H54 (cell line): Measurements from ENCODE around the gene COX10.
"Not testable (repeated sequence)": the region's sequence is repeated elsewhere in the genome, so short reads cannot be mapped to it uniquely, and the experiment has no call there.

ENCODE experiments used
- DNase-seq: peaks from one replicate; pipeline ENCODE4 v3.0.0; 2011; ENCODE audit warnings: low spot score, mixed read lengths; ENCODE audit not compliant: insufficient read length
- FAIRE-seq: peaks from 3 replicates; lab custom pipeline; 2011; peaks lifted over from hg19 to GRCh38; lab: Jason Lieb, UNC
- POLR2A ChIP-seq: IDR thresholded peaks from 2 replicates; pipeline ENCODE4 v1.6.1; 2011; ENCODE audit warnings: low read depth, mild to moderate bottlenecking, low read length

The COX10 gene

DNA sequence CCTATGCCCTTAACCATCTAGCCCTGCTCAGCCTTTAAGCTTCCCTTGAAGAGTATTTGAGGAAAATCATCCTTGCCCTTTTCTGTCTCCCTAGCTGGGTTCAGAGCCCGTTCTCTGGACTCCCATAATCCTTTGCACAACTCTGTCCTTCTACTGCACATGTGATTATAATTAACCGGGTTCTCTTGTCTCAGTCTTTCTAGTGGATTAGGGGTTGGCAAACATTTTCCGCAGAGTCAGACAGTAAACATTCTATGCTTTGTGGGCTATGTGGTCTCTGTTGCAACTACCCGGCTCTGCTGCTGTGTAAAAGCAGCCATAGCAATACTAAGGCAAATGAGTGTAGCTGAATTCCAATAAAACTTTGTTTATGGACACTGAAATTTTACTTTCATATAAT is 87.4 kb downstream of the COX10 start:
- FAIRE-seq, result peak; percentile 11
- DNase-seq, result no peak
- TF ChIP-seq POLR2A, result no peak

GRCh38 chr17:14157822-14158221 is 88.5 kb downstream of the COX10 start:
- DNase-seq (no peak), FAIRE-seq (no peak)
- no peak for TF ChIP-seq POLR2A

DNA sequence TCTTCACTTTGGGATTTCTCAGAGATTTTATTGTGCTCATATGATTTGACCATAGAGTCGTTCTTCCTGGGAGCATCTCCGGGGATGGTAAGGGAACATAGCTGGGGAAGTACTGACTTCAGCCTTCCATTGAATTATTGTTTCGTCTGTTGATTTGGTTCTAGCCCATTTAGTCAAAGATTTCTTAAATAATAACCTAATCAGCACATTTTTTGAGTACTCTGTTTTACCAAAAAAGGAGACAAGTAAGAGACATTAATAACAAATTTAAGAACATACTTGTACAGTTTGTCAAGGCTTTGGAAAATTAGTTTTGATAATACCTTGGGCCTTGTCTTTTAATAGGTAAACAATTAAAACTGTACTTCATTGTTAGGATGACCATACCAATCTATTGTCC is 89.4 kb downstream of the COX10 start:
- FAIRE-seq, result no peak
- no peak for TF ChIP-seq POLR2A
- no peak for DNase-seq

- TF ChIP-seq POLR2A, result no peak
- DNase-seq (no peak), FAIRE-seq (no peak)
Measured at GRCh38 chr17:14161419-14161818, 92.1 kb downstream of the COX10 start.

DNA sequence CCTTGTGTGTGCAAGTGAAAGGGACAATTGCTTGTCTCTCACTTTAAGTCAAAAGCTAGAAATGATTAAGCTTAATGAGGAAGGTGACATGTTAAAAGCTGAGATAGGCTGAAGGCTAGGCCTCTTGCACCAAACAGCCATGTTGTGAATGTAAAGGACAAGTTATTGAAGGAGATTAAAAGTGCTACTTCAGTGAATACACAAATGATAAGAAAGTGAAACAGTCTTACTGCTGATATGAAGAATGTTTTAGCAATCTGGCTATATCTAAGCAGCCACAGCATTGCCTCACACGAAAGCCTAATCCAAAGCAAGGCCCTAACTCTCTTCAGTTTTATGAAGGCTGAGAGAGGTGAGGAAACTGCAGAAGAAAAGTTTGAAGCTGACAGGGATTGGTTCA is 96.3 kb downstream of the COX10 start:
- DNase-seq (no peak), FAIRE-seq (no peak)
- no peak for TF ChIP-seq POLR2A

DNA sequence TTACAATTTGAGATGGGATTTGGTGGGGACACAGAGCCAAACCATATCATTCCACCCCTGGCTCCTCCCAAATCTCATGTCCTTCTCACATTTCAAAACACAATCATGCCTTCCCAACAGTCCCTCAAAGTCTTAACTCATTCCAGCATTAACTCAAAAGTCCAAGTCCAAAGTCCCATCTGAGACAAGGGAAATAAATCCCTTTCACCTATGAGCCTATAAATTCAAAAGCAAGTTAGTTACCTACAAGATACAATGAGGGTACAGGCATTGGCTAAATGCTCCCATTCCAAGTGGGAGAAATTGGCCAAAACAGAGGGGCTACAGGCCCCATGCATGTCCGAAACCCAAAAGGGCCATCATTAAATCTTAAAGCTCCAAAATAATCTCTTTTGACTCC is 98.5 kb downstream of the COX10 start:
- DNase-seq, FAIRE-seq: not testable (repeated sequence)

GRCh38 chr17:14168582-14168981 is 99.3 kb downstream of the COX10 start:
- TF ChIP-seq POLR2A, result no peak
- FAIRE-seq (no peak), DNase-seq (no peak)

DNA sequence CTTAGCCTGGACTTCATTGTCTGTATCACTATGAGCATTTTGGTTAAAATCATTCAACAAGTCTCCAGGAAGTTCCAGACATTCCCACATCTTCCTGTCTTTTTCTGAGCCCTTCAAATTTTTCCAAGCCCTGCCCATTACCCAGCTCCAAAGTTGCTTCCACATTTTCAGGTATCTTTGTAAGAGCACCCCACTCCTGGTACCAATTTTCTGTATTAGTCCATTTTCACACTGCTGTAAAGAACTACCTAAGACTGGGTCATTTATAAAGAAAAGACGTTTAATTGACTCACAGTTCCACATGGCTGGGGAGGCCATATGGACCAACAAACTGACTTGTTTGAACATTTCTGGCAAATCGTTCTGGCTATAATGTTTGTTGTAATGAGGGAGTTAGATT is 100.0 kb downstream of the COX10 start:
- FAIRE-seq, result no peak
- no peak for TF ChIP-seq POLR2A
- DNase-seq, result no peak

DNA sequence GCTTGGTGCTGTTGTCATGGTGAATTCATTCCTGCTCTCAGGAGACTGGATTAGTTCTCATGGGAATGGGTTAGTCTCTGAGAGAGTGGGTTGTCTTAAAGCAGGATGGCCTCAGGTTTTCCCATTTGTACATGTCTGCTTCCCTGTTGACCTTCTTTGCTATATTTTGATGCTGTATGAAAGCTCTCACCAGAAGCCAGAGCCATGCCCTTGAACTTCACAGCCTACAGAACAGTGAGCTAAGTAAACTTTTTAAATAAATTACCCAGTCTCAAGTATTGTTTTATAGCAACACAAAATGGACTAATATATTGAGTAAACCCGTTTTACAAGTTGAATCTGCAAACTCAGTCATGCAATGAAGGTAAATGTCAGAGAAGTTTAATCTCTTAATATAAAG is 100.6 kb downstream of the COX10 start:
- FAIRE-seq (no peak), DNase-seq (no peak)
- TF ChIP-seq POLR2A, result no peak

DNA sequence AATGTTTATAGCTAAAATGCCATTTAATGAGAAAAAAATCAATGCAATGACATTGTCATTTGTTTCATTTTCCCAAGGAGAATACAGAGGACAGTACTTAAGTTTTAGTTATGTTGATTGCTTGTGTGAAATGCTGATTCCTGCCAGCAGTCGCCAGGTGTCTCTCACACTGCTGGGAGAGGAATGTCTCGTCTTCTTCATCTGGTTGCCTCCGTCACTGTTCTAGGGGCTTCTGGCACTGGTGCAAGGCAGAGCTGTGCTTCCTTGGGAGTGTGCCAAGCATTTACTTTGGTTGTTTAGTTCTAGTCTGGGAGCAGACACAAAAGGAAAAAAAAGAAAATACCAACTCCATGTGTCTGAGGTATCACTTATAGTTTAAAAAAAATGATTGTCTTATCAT is 107.7 kb downstream of the COX10 start:
- not testable (repeated sequence) for FAIRE-seq, DNase-seq

DNA sequence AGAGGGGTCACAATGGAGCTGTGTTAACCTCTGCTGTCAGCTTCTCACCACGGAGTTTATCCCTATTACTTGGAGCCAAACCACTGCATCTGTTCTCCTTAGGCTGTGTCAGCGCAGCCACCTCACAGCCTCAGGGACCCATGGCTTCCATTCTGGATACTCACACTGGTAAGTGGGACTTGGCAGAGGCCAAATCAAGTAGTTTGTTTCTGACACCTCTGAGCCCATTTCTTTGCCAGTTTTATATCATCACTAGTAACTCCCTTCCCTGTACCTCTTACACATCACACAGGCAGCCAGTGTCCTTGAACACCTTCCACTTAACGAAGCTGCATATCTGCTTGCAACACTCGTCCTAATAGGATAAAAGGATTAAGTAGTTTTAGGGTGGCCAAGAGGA is 108.5 kb downstream of the COX10 start:
- DNase-seq, FAIRE-seq: not testable (repeated sequence)

GRCh38 chr17:14179951-14180350 is 110.6 kb downstream of the COX10 start:
- FAIRE-seq, DNase-seq: not testable (repeated sequence)

- not testable (repeated sequence) for FAIRE-seq, DNase-seq
Measured at GRCh38 chr17:14182084-14182483, 112.8 kb downstream of the COX10 start.

DNA sequence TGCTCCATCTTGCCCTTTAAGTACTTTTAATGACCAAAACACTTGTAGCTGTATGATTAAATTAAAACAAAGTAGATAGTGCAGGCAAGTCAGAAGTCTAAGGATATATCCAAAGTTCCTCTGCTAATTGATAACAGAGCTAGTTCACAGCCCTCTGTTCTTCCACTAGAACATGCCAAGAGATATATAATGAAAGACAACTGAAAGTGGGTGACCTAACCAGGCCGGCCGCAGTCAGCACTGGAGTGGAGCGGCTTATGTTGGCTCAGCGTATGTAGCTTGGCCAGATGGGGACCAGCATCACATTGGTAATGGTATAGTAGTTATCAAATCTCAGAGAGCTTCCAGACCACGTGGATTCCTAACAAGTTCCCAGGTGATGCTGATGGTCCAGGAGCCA is 115.2 kb downstream of the COX10 start:
- FAIRE-seq, result peak; percentile 68
- not testable (repeated sequence) for DNase-seq

- not testable (repeated sequence) for DNase-seq, FAIRE-seq
Measured at GRCh38 chr17:14186443-14186842, 117.1 kb downstream of the COX10 start.

DNA sequence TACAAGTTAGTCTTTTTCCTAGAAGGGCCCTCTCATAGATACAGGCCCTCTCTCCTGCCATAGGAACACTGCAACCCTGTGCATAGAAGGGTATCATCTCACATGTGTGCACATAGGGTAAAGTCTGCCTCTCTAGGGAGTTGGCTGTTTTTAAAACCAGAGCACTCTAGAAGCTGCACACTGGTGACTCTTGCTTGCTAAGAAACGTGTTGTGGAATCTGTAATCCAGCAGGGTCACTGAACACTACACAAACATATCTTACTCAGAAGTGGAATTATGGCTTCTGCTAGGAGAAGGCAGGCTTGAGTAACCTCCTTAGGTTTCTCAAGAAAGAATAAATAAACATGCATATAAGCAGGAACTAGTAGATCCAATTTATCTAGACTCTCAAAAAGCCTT is 121.5 kb downstream of the COX10 start:
- not testable (repeated sequence) for DNase-seq, FAIRE-seq

DNA sequence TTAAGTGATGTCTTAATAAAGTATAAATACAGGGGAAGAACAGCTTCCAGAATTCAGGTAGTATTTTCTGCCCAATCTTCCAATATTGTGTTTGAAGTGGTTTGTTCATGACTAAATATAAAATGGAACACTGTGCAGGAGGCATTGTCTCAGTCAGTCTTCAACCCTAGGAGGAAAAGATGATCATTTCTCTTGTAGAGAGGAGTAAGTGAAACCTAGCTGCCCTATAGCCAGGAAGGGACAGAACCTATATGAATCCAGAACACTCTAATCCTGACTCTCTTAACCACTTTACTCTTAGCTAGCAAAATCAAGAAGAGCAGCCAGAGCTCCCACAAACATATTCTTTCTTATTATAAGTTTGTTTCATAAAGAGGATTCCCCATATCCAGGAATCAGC is 122.2 kb downstream of the COX10 start:
- FAIRE-seq, DNase-seq: not testable (repeated sequence)

GRCh38 chr17:14192039-14192438 is 122.7 kb downstream of the COX10 start:
- not testable (repeated sequence) for FAIRE-seq, DNase-seq

DNA sequence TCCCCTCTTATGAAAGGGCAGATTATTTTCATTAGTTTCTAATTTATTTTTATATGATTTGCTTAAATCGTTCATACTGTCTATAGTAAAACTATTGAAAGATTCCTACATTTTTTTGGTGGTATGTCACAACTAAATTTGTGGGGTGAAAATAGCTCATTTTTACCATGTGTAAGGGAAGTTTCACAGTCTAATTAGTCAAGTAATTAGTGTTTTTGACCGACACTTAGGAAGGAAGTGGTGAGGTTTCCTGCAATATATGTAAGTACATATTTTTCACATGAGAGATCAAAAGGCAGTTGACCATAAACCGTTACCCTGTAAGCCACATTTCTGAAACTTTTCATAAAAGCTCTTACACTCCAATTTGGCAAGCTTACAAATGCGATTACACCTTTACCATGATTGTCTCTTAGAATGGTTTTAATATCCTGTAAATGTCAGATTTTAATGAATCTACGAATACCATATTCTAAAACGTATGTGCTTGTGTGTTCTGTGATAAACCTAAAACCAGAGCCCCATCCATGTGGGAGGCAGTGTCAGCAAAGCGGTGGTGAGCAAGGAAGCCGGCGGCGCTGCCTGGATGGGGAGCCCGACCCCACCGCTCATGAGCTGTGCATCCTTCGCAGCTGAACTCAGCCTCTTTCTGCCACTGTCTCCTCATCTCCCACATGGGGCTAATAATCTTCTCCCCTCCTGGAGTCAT is 123.5 kb downstream of the COX10 start:
- DNase-seq, FAIRE-seq: not testable (repeated sequence)
